ENCODE measurements around the gene ZNF98. TPM values are rescaled to one million over a fixed set of nuclear protein-coding genes. Genes with fewer than 3 reads are reported as not detected.

The ZNF98 gene
- 1 to 10 TPM in 1 of 2 donors, under 1 TPM in 1; 0.36 to 9.7 TPM for total RNA-seq

DNA sequence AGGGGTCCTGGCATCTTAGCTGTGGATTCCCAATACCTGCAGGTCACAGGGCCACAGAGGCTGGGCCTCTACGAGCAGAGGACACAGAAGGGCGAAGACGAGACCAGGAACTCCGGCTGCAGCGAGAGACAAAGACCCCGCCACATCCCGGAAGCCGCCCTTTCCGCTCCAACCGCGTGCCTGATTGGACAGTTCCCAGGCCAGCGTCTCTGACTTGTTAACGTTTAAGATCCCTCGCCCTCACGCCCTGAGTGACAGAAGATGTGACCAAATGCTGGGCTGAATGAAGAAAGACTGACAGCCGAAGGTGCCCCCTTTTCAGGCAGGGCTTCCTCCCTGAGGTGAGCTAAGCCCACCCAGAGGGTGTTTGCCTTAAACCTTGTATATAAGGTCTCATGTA is at the start of gene ZNF98:
Gene ZNF98, minus strand, starts transcription at position 136 of the 400 bp plus-strand sequence. Its CDS starts 122 bp downstream, at position 14.
- TF ChIP-seq POLR2AphosphoS5 (IDR thresholded peaks at IDR 0.05): no peak
- no peak for TF ChIP-seq POLR2A (IDR thresholded peaks at IDR 0.05)
- TF ChIP-seq, protein P1, sequence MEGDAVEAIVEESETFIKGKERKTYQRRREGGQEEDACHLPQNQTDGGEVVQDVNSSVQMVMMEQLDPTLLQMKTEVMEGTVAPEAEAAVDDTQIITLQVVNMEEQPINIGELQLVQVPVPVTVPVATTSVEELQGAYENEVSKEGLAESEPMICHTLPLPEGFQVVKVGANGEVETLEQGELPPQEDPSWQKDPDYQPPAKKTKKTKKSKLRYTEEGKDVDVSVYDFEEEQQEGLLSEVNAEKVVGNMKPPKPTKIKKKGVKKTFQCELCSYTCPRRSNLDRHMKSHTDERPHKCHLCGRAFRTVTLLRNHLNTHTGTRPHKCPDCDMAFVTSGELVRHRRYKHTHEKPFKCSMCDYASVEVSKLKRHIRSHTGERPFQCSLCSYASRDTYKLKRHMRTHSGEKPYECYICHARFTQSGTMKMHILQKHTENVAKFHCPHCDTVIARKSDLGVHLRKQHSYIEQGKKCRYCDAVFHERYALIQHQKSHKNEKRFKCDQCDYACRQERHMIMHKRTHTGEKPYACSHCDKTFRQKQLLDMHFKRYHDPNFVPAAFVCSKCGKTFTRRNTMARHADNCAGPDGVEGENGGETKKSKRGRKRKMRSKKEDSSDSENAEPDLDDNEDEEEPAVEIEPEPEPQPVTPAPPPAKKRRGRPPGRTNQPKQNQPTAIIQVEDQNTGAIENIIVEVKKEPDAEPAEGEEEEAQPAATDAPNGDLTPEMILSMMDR (IDR thresholded peaks at IDR 0.05): no peak
- H3K36me3 ChIP-seq: no peaks in the 10 kb centered on the region
- no peaks in the 10 kb centered on the region for H3K27me3 ChIP-seq (replicated peaks; ENCODE audit: insufficient read depth)
- H3K9me3 ChIP-seq: no peaks in the 10 kb centered on the region
- H3K4me1 ChIP-seq (replicated peaks): no peaks in the 10 kb centered on the region
- intact Hi-C loops (cut with DNase I): no loop called here
- peak within 1 kb of the TSS in 1 of 2 donors; percentile 9 for H3K4me3 ChIP-seq
- no peak for DNase-seq (ENCODE audit: low spot score)
- no peak within 1 kb of the TSS for H3K27ac ChIP-seq
- WGBS: 5% methylated on average over 9 of the region's 16 CpGs

GRCh38 chr19:22446605-22447004 is 24.5 kb upstream of the ZNF98 start:
- intact Hi-C loops (cut with DNase I): no loop called here
- no peak overlapping the region for H3K4me3 ChIP-seq
- H3K27ac ChIP-seq: no peak overlapping the region
- no peaks in the 10 kb centered on the region for H3K9me3 ChIP-seq
- H3K4me1 ChIP-seq (replicated peaks): no peaks in the 10 kb centered on the region
- 70% methylated on average over 3 of the region's 3 CpGs for whole genome bisulfite sequencing
- H3K27me3 ChIP-seq (replicated peaks; ENCODE audit: insufficient read depth): no peaks in the 10 kb centered on the region
- no peaks in the 10 kb centered on the region for H3K36me3 ChIP-seq
- DNase-seq (ENCODE audit: low spot score): no peak
- no peak for TF ChIP-seq POLR2AphosphoS5 (IDR thresholded peaks at IDR 0.05)

- no peak overlapping the region for H3K27ac ChIP-seq
- no peaks in the 10 kb centered on the region for H3K4me1 ChIP-seq (replicated peaks)
- no peaks in the 10 kb centered on the region for H3K9me3 ChIP-seq
- H3K27me3 ChIP-seq (replicated peaks; ENCODE audit: insufficient read depth): no peaks in the 10 kb centered on the region
- no peak for DNase-seq (ENCODE audit: low spot score)
- TF ChIP-seq, protein P1 (IDR thresholded peaks at IDR 0.05): no peak
- no peak for TF ChIP-seq POLR2AphosphoS5 (IDR thresholded peaks at IDR 0.05)
- no peak for TF ChIP-seq POLR2A (IDR thresholded peaks at IDR 0.05)
- WGBS: 68% methylated on average over 2 of the region's 2 CpGs
- H3K4me3 ChIP-seq: no peak overlapping the region
- no peaks in the 10 kb centered on the region for H3K36me3 ChIP-seq
- intact Hi-C loops (cut with DNase I): no loop called here
Observed at GRCh38 chr19:22438011-22438410, 15.9 kb upstream of the ZNF98 start.

DNA sequence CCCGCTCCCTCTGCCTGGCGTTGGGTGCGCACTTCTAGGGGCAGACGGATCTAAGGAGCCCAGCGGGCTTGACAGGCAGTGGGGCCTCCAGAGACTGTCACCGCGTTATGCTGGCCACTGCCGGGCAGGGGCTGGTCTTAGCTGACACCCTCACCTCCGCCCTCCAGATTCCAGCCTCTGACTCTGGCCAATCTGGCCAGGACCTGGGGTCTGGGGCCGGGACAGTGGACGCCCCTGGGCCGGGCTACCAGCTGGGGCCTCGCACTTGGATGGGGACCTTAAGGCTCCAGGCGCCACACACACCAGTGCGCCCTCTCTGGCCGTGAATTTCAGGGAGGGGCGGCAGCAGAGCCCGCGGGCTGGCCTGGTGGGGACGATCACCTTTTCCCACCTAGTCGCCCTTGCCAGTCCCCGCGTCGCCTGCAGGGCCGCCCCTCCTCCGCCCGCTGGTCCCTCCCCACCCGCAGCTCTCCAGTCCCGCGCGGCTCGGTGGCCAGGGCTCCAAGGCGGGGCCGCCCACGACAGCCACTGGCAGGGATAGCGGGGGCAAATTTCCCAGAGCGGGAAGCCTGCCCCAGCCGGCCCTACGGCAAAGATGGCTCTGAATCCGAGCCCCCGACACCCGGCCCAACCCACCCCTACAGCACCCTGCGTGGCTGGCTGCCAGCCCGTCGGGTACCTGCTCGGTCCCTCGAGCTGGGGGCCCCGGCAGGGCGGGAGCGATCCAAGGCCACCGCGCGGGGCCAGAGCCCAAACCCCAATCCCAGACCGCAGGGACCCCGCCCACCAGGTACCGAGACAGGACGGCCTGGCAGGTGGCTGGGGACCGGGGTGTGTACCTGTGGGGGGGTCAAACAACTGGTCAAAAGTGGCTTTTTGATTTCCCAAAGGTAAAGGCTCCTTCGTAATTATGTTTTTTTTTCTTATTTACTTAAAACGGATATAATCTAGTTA is 6.1 kb upstream of the ZNF98 start:
- H3K36me3 ChIP-seq: no peaks in the 10 kb centered on the region
- H3K4me1 ChIP-seq (replicated peaks): no peaks in the 10 kb centered on the region
- 10% methylated on average over 26 of the region's 60 CpGs for WGBS
- no peak for DNase-seq (ENCODE audit: low spot score)
- no peak overlapping the region for H3K27ac ChIP-seq
- TF ChIP-seq, protein P1 (IDR thresholded peaks at IDR 0.05): no peak
- no peak for TF ChIP-seq POLR2A (IDR thresholded peaks at IDR 0.05)
- TF ChIP-seq POLR2AphosphoS5 (IDR thresholded peaks at IDR 0.05): no peak
- H3K4me3 ChIP-seq: no peak overlapping the region
- no peaks in the 10 kb centered on the region for H3K27me3 ChIP-seq (replicated peaks; ENCODE audit: insufficient read depth)
- H3K9me3 ChIP-seq: no peaks in the 10 kb centered on the region
- intact Hi-C loops (cut with DNase I): no loop called here

DNA sequence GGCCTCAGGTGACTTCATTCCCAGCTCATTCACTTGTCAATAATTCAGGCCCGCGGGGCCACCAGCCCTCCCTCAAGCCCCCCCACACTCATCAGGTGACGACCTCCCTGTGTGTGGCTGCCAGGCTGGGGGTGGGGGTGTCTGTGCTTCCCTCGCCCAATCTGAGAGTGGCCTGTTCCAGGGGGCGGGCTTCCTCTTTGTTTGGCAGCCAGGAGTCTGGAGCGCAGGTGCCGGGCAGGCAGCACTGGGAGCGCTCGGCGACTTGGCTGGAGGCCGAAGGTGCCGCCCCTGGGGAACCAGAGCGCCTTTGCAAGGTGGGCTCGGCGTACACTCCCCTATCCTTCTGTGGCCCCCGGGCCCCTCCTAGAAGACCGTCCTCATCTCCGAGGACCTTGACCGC is 5.4 kb upstream of the ZNF98 start:
- DNase-seq (ENCODE audit: low spot score): no peak
- 7% methylated on average over 3 of the region's 19 CpGs for WGBS

More for the DNA sequence above, 5.4 kb upstream of the ZNF98 start:
- H3K27ac ChIP-seq: no peak overlapping the region
- H3K27me3 ChIP-seq (replicated peaks; ENCODE audit: insufficient read depth): no peaks in the 10 kb centered on the region
- no peak overlapping the region for H3K4me3 ChIP-seq
- H3K36me3 ChIP-seq: no peaks in the 10 kb centered on the region
- H3K9me3 ChIP-seq: no peaks in the 10 kb centered on the region
- TF ChIP-seq, protein P1 (IDR thresholded peaks at IDR 0.05): no peak
- TF ChIP-seq POLR2AphosphoS5 (IDR thresholded peaks at IDR 0.05) (no peak), POLR2A (IDR thresholded peaks at IDR 0.05) (no peak)
- H3K4me1 ChIP-seq (replicated peaks): no peaks in the 10 kb centered on the region
- intact Hi-C loops (cut with DNase I): no loop called here
